Transverse colon (tissue), 4 donors: ENCODE data around the gene MORC3.

Experiments used
- EP300 ChIP-seq: sonication (generic); formaldehyde crosslinking; IDR thresholded peaks from one replicate; pipeline ENCODE4 v1.6.1; 2017; ENCODE audit warnings: antibody characterized with exemption, low read depth
- POLR2A ChIP-seq: fragments of 450-650 bp; IDR thresholded peaks from one replicate; pipeline ENCODE4 v1.6.1; 2016; ENCODE audit warnings: antibody characterized with exemption, mild to moderate bottlenecking, moderate library complexity
- POLR2AphosphoS5 ChIP-seq, 3 donors: sonication (generic); formaldehyde crosslinking; IDR thresholded peaks; one replicate each; pipeline ENCODE4 v1.6.1; 2016; ENCODE audit warnings: antibody characterized with exemption in 3 of 3
- TF ChIP-seq, protein P1 (sequence below), 5 experiments: fragments of 200-600 bp in 3 of 5; fragments of 450-650 bp in 2 of 5; sonication (generic) in 3 of 5; IDR thresholded peaks; 1 replicate in 2 of 5; 2 replicates in 3 of 5; pipeline ENCODE4 v1.5.1; 2016 to 2017; ENCODE audit warnings: antibody characterized with exemption in 5 of 5, inconsistent platforms in 3 of 5, mild to moderate bottlenecking in 2 of 5, moderate library complexity in 1 of 5

DNA sequence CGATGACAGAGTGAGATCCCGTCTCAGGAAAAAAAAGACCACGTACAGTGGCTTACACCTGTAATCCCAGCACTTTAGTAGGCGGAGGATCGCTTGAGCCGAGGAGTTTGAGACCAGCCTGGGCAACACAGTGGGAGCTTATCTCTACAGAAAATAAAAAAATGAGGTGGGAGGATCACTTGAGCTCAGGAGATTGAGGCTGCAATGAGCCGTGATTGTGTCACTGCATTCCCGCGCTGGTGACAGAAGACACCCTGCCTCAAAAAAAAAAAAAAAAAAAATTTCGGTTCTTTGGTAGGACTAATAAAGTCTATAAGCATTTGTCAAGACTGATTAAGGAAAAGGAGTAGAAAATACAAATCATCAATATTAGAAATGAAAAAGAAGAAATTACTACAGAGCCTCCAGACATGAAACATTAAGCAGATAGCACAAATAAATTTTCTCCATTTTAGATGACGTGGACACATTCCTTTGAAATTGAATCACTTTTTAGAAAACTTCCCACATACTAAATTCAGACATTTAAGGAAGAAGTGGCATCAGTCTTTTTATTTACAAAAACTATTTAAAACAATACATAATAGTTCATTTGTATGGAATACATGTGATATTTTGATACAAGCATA, 30.4 kb downstream of the MORC3 start:
- TF ChIP-seq POLR2A (no peak), POLR2AphosphoS5 (IDR thresholded peaks at IDR 0.05) (no peak), EP300 (no peak)
- TF ChIP-seq, protein P1, sequence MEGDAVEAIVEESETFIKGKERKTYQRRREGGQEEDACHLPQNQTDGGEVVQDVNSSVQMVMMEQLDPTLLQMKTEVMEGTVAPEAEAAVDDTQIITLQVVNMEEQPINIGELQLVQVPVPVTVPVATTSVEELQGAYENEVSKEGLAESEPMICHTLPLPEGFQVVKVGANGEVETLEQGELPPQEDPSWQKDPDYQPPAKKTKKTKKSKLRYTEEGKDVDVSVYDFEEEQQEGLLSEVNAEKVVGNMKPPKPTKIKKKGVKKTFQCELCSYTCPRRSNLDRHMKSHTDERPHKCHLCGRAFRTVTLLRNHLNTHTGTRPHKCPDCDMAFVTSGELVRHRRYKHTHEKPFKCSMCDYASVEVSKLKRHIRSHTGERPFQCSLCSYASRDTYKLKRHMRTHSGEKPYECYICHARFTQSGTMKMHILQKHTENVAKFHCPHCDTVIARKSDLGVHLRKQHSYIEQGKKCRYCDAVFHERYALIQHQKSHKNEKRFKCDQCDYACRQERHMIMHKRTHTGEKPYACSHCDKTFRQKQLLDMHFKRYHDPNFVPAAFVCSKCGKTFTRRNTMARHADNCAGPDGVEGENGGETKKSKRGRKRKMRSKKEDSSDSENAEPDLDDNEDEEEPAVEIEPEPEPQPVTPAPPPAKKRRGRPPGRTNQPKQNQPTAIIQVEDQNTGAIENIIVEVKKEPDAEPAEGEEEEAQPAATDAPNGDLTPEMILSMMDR (IDR thresholded peaks at IDR 0.05) = no peak
